SK-N-SH (cell line): ENCODE data around the gene MAP3K9.

ENCODE experiments used
- CTCF ChIP-seq: fragments of 200-600 bp; sonication (generic); IDR thresholded peaks from 2 replicates; pipeline ENCODE4 v1.6.1; 2017; ENCODE audit warnings: antibody characterized with exemption, mild to moderate bottlenecking, moderate library complexity
- EP300 ChIP-seq, 2 experiments: IDR thresholded peaks; 2 replicates each; pipeline versions ENCODE4 v1.4.0 to v1.6.1; 2012; ENCODE audit warnings: borderline replicate concordance in 1 of 2, low read depth in 1 of 2, low read length in 1 of 2
- FOSL2 ChIP-seq: IDR thresholded peaks from 2 replicates; pipeline ENCODE4 v1.4.0; 2012; ENCODE audit warnings: low read depth, mild to moderate bottlenecking, moderate library complexity, borderline replicate concordance
- FOXJ3 ChIP-seq: sonication (generic); formaldehyde crosslinking; IDR thresholded peaks from 2 replicates; pipeline ENCODE4 v1.5.1; 2020; ENCODE audit warnings: mild to moderate bottlenecking, missing genetic modification reagents
- GABPA ChIP-seq: IDR thresholded peaks from 2 replicates; pipeline ENCODE4 v1.4.0; 2012; ENCODE audit warnings: low read depth, mild to moderate bottlenecking
- JUND ChIP-seq: IDR thresholded peaks from 2 replicates; pipeline ENCODE4 v1.4.0; 2012
- MAX ChIP-seq: IDR thresholded peaks from 2 replicates; pipeline ENCODE4 v1.4.0; 2012; ENCODE audit warnings: low read depth
- MEF2A ChIP-seq: IDR thresholded peaks from 2 replicates; pipeline ENCODE4 v1.4.0; 2012; ENCODE audit warnings: low read depth, borderline replicate concordance
- MXI1 ChIP-seq: IDR thresholded peaks from 2 replicates; pipeline ENCODE4 v1.6.1; 2012; ENCODE audit warnings: mild to moderate bottlenecking, low read depth, low read length, improper control_type of control experiment
- POLR2AphosphoS5 ChIP-seq: IDR thresholded peaks from 2 replicates; pipeline ENCODE4 v1.6.1; 2012; ENCODE audit warnings: low read depth, low read length
- REST ChIP-seq: IDR thresholded peaks from 2 replicates; pipeline ENCODE4 v1.6.1; 2012; ENCODE audit warnings: mild to moderate bottlenecking, low read depth, low read length, moderate library complexity
- SMC3 ChIP-seq: IDR thresholded peaks from 2 replicates; pipeline ENCODE4 v1.6.1; 2012; ENCODE audit warnings: low read depth, low read length, improper control_type of control experiment
- YY1 ChIP-seq: IDR thresholded peaks from 2 replicates; pipeline ENCODE4 v1.4.0; 2012; ENCODE audit warnings: low read depth, mild to moderate bottlenecking

- no peak for TF ChIP-seq GABPA
- TF ChIP-seq YY1: no peak
- no peak for TF ChIP-seq FOSL2
- no peak for TF ChIP-seq FOXJ3 (CRISPR knock-in tag)
- TF ChIP-seq CTCF: no peak
- TF ChIP-seq MEF2A: no peak
- TF ChIP-seq POLR2AphosphoS5: no peak
- no peak for TF ChIP-seq SMC3
- TF ChIP-seq REST: no peak
- TF ChIP-seq MXI1: peak; percentile 32; the same call in 1 of the 2 replicates
- peak; percentile 24; the same call in 1 of the 2 replicates for TF ChIP-seq MAX
- no peak for TF ChIP-seq EP300 (IDR thresholded peaks at IDR 0.05; ENCODE audit: borderline replicate concordance in 1 of 2, low read depth in 1 of 2, low read length in 1 of 2)
- TF ChIP-seq JUND: no peak
These were observed 1.4 kb downstream of the MAP3K9 start for GRCh38 chr14:70807898-70808415.
